ENCODE measurements around the gene TEKT5. TPM values are rescaled to one million over a fixed set of nuclear protein-coding genes. Genes with fewer than 3 reads are reported as not detected.

The TEKT5 gene
- total and polyA plus RNA-seq, 9 of the 15 experiments (the other 6 are each of a cell fraction or from before 2014, with no cell fraction given): 0.10 to 0.19 TPM; not detected in 7

DNA sequence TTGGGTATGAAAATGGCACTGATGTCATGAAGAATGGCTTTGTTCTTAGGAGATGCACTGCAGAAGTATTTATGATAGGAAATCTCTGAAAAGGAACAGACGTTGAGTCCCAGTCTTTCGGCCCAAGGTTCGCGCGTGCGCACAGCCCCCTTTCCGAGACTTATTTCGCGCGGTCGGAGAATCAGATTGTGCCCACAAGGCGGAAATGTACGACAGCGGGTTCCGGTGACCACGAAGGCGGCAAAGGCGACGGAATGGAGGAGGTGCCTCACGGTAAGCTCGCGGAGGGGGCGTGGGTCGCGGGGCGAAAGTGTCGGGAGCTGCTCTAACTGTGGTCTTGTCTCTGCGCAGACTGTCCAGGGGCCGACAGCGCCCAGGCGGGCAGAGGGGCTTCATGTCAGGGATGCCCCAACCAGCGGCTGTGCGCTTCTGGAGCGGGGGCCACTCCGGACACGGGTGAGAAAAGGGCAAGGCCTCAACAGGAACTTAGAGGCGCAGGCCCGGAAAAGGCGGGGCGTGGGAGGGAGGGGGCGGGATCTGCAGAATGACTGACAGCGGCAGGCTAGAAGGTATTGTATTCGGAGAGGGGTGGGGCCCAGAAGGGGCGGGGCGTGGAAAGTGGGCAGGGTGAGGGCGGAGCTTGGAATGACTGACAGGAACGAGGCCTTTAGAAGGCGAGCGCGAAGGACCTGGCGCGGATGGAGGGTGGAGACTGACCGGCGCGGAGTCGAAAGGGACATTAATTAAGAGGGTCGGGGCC is 49.1 kb upstream of the TEKT5 start, which contains the start of gene NUBP1 (continued):
- TF ChIP-seq NFATC3 (IDR thresholded peaks at IDR 0.05) (no peak), ERF (CRISPR knock-in tag; IDR thresholded peaks at IDR 0.05) (peak; percentile 68; the same call in 1 of the 2 replicates), SMARCC2 (IDR thresholded peaks at IDR 0.05; ENCODE audit: low read depth) (no peak), ZFP36 (IDR thresholded peaks at IDR 0.05; ENCODE audit: low read depth, low read length, partially characterized antibody) (no peak), ESRRA (IDR thresholded peaks at IDR 0.05; ENCODE audit: borderline replicate concordance, low read depth) (peak; percentile 83; the same call in 1 of the 2 replicates), ZNF668 (CRISPR knock-in tag; IDR thresholded peaks at IDR 0.05) (no peak), NCOA6 (IDR thresholded peaks at IDR 0.05) (no peak), CBX3 (IDR thresholded peaks at IDR 0.05; ENCODE audit: borderline replicate concordance in 1 of 2, low read length in 2 of 2) (no peak), ZNF143 (CRISPR knock-in tag; IDR thresholded peaks at IDR 0.05) (no peak; the same call in 1 of the 2 replicates), ZNF561 (CRISPR knock-in tag; conservative IDR thresholded peaks at IDR 0.05) (no peak), ZNF431 (CRISPR knock-in tag; IDR thresholded peaks at IDR 0.05) (no peak), ZNF699 (CRISPR knock-in tag; IDR thresholded peaks at IDR 0.05; ENCODE audit: insufficient replicate concordance) (no peak), JUNB (CRISPR knock-in tag; conservative IDR thresholded peaks at IDR 0.05) (no peak), ZNF347 (CRISPR knock-in tag; IDR thresholded peaks at IDR 0.05; ENCODE audit: low read depth) (no peak), NR2F6 (CRISPR knock-in tag; IDR thresholded peaks at IDR 0.05) (no peak)
- TF ChIP-seq, protein P1, sequence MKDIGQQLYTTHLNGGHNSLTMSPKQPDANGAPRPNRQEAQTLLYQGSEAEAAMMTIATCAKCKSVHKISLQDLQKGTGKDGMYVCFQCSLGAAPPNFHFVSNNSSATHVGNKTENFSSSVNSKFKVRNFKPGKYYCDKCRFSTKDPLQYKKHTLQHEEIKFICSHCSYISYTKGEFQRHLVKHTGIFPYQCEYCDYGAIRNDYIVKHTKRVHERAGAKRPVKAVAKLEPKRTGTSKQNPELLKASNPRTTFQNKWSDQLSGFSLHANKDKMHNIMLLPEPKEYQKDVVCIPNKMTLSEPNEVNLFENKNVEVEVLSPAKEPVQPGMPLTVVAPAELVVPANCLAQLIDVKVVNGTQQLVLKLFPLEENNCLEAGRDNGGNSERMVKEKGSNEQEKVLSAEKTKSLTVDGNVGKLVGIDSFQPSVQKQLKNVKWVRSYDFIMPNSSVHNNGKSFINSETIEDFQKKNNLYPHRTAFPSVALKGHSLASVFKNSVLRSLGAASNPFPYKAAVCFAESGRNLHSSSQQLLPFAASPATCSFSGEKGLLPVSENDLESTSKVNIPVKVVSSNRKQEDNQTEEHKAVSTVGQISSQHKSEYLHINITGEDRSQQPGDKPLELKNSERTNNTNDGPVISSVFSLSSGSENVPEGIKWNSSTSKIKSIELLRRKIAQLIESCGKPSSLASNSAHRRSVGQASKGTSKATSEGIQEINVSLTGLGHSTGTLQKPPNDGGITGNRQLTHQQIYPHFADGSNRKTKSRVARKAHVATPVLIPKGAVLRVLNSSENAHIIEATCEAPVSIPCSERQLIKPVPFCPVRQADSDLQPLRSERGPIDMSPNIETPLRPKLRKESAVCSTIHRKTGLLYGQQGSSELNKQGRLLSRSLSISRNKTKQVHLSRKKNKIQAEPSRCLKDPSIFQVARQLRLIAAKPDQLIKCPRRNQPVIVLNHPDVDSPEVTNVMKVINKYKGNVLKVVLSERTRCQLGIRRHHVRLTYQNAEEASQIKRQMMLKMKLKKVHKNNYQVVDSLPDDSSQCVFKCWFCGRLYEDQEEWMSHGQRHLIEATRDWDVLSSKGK (CRISPR knock-in tag; IDR thresholded peaks at IDR 0.05): no peak
- TF ChIP-seq, protein P2, sequence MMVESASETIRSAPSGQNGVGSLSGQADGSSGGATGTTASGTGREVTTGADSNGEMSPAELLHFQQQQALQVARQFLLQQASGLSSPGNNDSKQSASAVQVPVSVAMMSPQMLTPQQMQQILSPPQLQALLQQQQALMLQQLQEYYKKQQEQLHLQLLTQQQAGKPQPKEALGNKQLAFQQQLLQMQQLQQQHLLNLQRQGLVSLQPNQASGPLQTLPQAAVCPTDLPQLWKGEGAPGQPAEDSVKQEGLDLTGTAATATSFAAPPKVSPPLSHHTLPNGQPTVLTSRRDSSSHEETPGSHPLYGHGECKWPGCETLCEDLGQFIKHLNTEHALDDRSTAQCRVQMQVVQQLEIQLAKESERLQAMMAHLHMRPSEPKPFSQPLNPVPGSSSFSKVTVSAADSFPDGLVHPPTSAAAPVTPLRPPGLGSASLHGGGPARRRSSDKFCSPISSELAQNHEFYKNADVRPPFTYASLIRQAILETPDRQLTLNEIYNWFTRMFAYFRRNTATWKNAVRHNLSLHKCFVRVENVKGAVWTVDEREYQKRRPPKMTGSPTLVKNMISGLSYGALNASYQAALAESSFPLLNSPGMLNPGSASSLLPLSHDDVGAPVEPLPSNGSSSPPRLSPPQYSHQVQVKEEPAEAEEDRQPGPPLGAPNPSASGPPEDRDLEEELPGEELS (CRISPR knock-in tag; IDR thresholded peaks at IDR 0.05; ENCODE audit: borderline replicate concordance): no peak
- TF ChIP-seq, protein P3, sequence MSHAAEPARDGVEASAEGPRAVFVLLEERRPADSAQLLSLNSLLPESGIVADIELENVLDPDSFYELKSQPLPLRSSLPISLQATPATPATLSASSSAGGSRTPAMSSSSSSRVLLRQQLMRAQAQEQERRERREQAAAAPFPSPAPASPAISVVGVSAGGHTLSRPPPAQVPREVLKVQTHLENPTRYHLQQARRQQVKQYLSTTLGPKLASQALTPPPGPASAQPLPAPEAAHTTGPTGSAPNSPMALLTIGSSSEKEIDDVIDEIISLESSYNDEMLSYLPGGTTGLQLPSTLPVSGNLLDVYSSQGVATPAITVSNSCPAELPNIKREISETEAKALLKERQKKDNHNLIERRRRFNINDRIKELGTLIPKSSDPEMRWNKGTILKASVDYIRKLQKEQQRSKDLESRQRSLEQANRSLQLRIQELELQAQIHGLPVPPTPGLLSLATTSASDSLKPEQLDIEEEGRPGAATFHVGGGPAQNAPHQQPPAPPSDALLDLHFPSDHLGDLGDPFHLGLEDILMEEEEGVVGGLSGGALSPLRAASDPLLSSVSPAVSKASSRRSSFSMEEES (CRISPR knock-in tag; IDR thresholded peaks at IDR 0.05): no peak
- TF ChIP-seq, protein P4, sequence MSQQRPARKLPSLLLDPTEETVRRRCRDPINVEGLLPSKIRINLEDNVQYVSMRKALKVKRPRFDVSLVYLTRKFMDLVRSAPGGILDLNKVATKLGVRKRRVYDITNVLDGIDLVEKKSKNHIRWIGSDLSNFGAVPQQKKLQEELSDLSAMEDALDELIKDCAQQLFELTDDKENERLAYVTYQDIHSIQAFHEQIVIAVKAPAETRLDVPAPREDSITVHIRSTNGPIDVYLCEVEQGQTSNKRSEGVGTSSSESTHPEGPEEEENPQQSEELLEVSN (IDR thresholded peaks at IDR 0.05; ENCODE audit: borderline replicate concordance in 1 of 2, extremely low read depth in 1 of 2, insufficient read depth in 1 of 2, insufficient read length in 1 of 2, low read depth in 1 of 2, low read length in 1 of 2, poor library complexity in 1 of 2, severe bottlenecking in 1 of 2): peak; percentile 92 to 94
